Measurements from ENCODE around the gene ZNF521.

DNA sequence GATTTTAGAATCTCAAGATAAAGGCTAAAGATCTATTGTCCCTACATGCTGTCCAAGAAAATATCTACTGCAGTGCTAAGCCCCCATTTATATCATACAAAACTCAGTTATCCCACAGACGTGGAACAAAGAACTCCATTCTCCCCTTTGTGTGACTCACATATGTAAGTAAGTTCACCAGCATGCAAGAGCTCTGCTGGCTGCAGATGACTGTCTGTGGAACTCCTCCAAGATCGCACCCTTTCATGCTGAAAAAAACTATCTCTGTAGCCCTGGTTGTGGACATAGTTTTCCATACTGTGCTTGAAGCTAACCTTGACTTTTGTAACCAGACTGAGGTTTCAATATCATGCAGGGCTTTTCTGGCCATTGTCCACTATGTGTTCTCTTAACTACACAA lies 207.1 kb downstream of the ZNF521 start:
- TF ChIP-seq, protein P1, sequence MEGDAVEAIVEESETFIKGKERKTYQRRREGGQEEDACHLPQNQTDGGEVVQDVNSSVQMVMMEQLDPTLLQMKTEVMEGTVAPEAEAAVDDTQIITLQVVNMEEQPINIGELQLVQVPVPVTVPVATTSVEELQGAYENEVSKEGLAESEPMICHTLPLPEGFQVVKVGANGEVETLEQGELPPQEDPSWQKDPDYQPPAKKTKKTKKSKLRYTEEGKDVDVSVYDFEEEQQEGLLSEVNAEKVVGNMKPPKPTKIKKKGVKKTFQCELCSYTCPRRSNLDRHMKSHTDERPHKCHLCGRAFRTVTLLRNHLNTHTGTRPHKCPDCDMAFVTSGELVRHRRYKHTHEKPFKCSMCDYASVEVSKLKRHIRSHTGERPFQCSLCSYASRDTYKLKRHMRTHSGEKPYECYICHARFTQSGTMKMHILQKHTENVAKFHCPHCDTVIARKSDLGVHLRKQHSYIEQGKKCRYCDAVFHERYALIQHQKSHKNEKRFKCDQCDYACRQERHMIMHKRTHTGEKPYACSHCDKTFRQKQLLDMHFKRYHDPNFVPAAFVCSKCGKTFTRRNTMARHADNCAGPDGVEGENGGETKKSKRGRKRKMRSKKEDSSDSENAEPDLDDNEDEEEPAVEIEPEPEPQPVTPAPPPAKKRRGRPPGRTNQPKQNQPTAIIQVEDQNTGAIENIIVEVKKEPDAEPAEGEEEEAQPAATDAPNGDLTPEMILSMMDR (IDR thresholded peaks at IDR 0.05) = no peak
- TF ChIP-seq POLR2AphosphoS5 (IDR thresholded peaks at IDR 0.05) = no peak

All from breast epithelium (tissue), 3 donors.